ENCODE measurements around the gene RAP1GAP2.

- TF ChIP-seq CTCF (IDR thresholded peaks at IDR 0.05; ENCODE audit: low read depth, low read length, poor library complexity, severe bottlenecking), result no peak
- TF ChIP-seq EZH2phosphoT487 (IDR thresholded peaks at IDR 0.05; ENCODE audit: borderline replicate concordance, low read length), result no peak
Observed at GRCh38 chr17:2852221-2852620, 56.0 kb downstream of the RAP1GAP2 start.

All from DOHH2 (cell line).